ENCODE data around the gene AHI1. TPM values are rescaled to one million over a fixed set of nuclear protein-coding genes. Genes with fewer than 3 reads are reported as not detected.

The AHI1 gene
- total and polyA plus RNA-seq, 2 of the 13 experiments (the other 11 are each of a cell fraction or from before 2014, with no cell fraction given) = 7.2 to 18.6 TPM

GRCh38 chr6:135244805-135245204 lies 252.7 kb downstream of the AHI1 start (continued):
- TF ChIP-seq ZFP36L1 (CRISPR knock-in tag; IDR thresholded peaks at IDR 0.05) (no peak), POLR2G (IDR thresholded peaks at IDR 0.05; ENCODE audit: low read depth, low read length) (no peak)

GRCh38 chr6:135243871-135244796 lies 253.4 kb downstream of the AHI1 start:
- H4K20me1 ChIP-seq (ENCODE audit: insufficient read depth, low read length) = no peaks in the 10 kb centered on the region
- WGBS (ENCODE audit: low lambda C conversion rate) = 26% methylated on average over 7 of the region's 7 CpGs
- intact Hi-C loops (cut with micrococcal nuclease; ENCODE audit: unreplicated experiment) = no loop called here
- H3K9me3 ChIP-seq (ENCODE audit: low read length) = no peaks in the 10 kb centered on the region
- DNase-seq (ENCODE audit: low spot score) = no peak
- H3K27me3 ChIP-seq (ENCODE audit: control insufficient read depth in 1 of 2, insufficient read depth in 2 of 2, low read length in 2 of 2) = peaks cover 0 to 4% of the 10 kb centered on the region in 2 experiments; a peak in 1 of 5 replicates
- POLR2A ChIA-PET = no interaction called here
- H2AFZ ChIP-seq (ENCODE audit: low read length) = peak overlapping the region; percentile 56
- no TSS peak for BruUV-seq (replicated peaks)
- no peaks in the 10 kb centered on the region for H3K36me3 ChIP-seq (replicated peaks in 1 of 2; ENCODE audit: control insufficient read depth in 1 of 2, insufficient read depth in 2 of 2, low read length in 2 of 2)
- ATAC-seq = no peak
- no peak overlapping the region for H3K9ac ChIP-seq (ENCODE audit: insufficient read depth, low read depth, low read length)
- no peaks in the 10 kb centered on the region for H3K4me1 ChIP-seq (ENCODE audit: insufficient read depth, low read length)
- CTCF ChIA-PET (ENCODE audit: low intra/inter-chr PET ratio, low total read pairs) = no interaction called here
- H3K79me2 ChIP-seq (ENCODE audit: insufficient read depth, low read length) = no peaks in the 10 kb centered on the region
- no peak overlapping the region for H3K27ac ChIP-seq (ENCODE audit: extremely low read length, insufficient read depth, low read length)
- no peak overlapping the region for H3K4me3 ChIP-seq (replicated peaks in 1 of 3; ENCODE audit: insufficient read depth in 1 of 3, low read depth in 2 of 3, low read length in 3 of 3)
- in situ Hi-C loops (cut with HindIII; ENCODE audit: extremely low pct_ligation_motif_present, low pct_unique_long_range_greater_than_20kb) = no loop called here
- H3K4me2 ChIP-seq (ENCODE audit: low read depth, low read length) = no peak overlapping the region
- FAIRE-seq = no peak
- TF ChIP-seq ZNF331 (CRISPR knock-in tag; IDR thresholded peaks at IDR 0.05) = no peak
- no peak for TF ChIP-seq ELF3 (CRISPR knock-in tag; IDR thresholded peaks at IDR 0.05)
- no peak for TF ChIP-seq ZNF367 (CRISPR knock-in tag; IDR thresholded peaks at IDR 0.05; ENCODE audit: borderline replicate concordance)
- no peak for TF ChIP-seq ZSCAN29 (CRISPR knock-in tag; conservative IDR thresholded peaks at IDR 0.05)
- no peak for TF ChIP-seq ZKSCAN8 (CRISPR knock-in tag; IDR thresholded peaks at IDR 0.05; ENCODE audit: borderline replicate concordance)
- no peak for TF ChIP-seq RERE (CRISPR knock-in tag; IDR thresholded peaks at IDR 0.05; ENCODE audit: low read depth)
- no peak for TF ChIP-seq RELA (CRISPR knock-in tag; IDR thresholded peaks at IDR 0.05)
- no peak for TF ChIP-seq E2F1 (CRISPR knock-in tag; IDR thresholded peaks at IDR 0.05)
- no peak for TF ChIP-seq MXD1 (CRISPR knock-in tag; IDR thresholded peaks at IDR 0.05)
- TF ChIP-seq BCL3 (CRISPR knock-in tag; IDR thresholded peaks at IDR 0.05) = no peak
